GM10266 (cell line): ENCODE results near the gene DNAJC5G.

Source experiments
- DNase-seq: peaks from one replicate; pipeline ENCODE4 v3.0.0; 2012; ENCODE audit errors: extremely low spot score
- TF ChIP-seq, protein P1 (sequence below): IDR thresholded peaks from 2 replicates; pipeline ENCODE4 v1.5.1; 2012; ENCODE audit warnings: mild to moderate bottlenecking, low read depth; ENCODE audit not compliant: control insufficient read depth, insufficient read depth; ENCODE audit errors: missing control alignments

Gene DNAJC5G

DNA sequence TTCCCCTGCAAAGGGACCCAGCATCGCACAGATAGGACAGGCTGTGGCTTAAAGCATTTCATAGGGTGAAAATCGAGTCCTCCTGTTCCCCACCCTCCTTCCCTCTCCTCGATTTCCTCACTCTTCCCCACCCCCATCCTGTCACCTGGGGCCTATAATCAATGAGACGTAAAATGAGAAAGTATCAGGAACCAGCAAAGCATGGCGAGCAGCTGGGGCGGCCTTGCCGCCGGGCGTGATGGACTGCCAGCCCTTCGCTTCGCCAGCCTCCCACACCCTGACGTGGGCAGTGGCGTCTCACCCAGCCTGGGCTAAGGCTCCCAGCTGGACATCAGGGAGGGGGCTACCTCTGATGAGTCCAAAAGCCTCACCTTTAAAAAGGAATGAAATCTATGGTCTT is 23.5 kb upstream of the DNAJC5G start:
- DNase-seq: no peak
- TF ChIP-seq, protein P1, sequence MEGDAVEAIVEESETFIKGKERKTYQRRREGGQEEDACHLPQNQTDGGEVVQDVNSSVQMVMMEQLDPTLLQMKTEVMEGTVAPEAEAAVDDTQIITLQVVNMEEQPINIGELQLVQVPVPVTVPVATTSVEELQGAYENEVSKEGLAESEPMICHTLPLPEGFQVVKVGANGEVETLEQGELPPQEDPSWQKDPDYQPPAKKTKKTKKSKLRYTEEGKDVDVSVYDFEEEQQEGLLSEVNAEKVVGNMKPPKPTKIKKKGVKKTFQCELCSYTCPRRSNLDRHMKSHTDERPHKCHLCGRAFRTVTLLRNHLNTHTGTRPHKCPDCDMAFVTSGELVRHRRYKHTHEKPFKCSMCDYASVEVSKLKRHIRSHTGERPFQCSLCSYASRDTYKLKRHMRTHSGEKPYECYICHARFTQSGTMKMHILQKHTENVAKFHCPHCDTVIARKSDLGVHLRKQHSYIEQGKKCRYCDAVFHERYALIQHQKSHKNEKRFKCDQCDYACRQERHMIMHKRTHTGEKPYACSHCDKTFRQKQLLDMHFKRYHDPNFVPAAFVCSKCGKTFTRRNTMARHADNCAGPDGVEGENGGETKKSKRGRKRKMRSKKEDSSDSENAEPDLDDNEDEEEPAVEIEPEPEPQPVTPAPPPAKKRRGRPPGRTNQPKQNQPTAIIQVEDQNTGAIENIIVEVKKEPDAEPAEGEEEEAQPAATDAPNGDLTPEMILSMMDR: no peak

DNA sequence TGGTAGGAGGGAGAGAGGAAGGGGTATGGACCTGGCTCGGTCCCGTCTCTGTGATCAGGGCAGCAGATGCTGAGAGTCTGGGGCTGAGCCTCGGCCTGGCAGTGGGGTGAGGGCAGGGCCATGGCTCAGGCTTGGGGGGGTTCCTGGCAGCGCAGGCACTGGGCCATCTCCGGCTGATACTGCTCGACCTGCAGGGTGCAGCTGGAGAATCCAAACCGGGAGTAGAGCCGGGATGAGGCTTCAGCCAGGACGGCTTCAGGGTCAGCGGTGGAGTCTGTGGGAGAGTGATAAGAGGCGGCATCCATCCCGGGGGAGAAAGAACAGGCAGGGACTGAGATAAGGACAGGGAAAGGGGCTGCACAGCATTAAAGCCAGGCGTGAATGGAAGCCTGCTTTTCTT is 20.0 kb upstream of the DNAJC5G start:
- TF ChIP-seq, protein P1: no peak
- no peak for DNase-seq

DNA sequence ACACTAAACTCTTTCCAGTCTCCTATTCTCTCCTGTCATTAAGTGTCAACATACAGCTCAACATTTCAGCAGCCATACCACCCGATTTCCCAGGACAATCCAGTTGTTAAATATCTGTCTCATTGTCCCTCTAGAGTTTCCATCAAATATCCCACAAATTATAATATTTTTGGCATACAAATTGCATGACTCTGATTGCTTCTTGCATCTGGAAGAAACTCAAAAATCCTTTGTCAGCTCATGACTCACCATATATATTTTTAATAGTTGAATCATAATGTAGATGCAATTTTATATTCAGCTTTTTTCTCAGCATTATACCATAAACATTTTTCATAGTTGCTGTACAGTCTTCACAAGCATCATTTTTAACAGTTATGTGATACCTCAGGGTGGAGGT is 19.6 kb upstream of the DNAJC5G start:
- no peak for DNase-seq
- TF ChIP-seq, protein P1: no peak

DNA sequence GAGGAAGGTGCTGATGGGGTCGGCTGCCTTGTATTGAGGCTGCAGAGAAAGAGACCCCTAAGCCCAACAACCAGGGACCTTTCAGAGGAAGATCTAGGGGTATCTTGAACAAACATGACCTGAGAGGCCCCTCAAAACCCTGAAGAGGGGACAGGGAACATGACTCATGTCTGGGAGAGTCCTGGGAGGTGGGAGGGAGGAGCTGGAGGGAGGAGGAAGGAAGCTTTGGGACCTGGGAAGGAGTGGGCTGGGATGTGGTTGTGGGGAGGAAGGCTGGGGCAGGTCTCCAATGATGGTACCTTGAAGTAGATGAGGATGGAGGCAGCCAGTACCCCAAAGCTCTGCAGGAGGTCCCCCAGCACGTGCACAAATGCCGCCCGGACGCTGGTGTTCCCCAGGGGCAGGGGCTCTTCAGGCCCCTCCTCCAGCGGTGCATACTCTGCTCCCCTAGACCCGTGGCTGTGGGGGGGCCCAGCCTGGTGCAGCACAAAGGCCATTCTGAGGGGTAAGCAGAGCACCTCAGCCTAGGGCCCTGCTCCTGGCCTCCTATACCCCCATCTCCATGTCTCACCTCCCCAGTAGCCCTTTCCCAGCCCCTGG is 18.3 kb upstream of the DNAJC5G start:
- DNase-seq: no peak
- TF ChIP-seq, protein P1: no peak

DNA sequence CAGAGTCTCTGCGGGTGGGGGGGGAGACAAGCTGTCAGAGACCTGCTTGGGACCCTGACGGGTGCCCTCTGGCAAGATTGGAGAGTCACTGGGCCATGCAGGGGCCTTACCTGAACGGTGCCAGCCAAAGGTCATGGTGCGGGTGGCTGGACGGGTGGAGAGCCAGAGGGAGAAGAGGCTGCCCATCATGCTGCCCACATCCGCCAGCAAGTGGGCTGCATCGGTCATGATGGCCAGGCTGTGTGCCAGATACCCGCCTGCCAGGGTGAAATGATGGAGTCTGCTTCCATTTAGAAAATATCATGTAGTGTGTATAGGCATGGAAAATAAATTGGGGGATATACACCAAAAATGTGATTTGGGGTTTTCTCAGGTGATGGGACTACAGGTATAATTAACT is 17.2 kb upstream of the DNAJC5G start:
- no peak for DNase-seq
- TF ChIP-seq, protein P1: no peak

DNA sequence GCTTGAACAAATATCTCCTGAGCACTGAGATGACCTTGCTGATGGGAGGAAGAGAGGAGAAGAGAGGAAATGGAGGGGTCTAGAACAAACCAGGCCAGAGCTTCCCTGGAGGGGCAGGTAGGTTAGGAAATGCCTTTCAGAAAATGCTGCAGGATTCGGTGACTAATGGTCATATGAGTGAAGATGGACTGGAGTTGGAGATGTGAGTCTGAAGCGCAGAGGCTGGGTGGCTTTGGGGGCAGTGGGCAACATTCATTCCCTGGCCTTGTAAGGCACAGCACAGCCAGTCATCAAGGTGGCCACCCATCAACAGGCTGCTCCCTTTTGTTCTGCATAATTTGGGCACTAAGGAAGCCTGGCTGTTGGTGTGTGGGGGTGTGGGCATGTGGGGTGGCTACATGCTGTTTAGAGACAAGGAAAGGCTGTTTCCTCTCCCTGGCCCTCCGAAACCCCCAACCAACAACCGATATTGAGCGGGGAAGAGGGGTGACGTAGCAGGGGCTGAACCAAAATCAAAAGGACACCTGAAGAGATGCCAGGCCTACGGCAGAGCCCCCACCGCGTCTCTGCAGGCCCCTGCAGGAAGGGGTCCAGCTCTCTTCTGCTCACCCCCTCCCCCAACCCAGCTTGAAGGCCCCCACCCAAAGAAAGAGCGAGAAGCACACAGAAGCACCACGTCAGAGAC is 13.8 kb upstream of the DNAJC5G start:
- DNase-seq: no peak
- TF ChIP-seq, protein P1: no peak

DNA sequence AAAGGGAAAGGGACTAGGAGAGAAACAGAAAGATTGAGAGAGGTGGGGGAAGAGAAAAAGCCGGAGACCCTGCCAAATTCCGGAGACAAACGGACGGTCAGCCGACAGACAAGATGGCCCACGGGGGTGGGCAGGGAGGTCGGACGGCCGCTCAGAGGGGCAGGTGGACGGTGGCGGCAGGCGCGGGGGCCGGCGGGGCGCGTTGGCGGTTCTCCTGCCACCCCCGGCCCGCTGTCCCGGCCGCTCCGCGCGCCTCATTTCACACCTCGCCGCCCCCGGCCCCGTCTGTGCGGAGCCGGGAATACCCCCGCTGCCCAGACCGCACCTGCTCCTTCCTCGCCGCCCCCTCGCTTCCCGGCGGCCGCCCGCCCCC is 13.3 kb upstream of the DNAJC5G start:
- no peak for DNase-seq
- TF ChIP-seq, protein P1: no peak
